Naive thymus-derived CD4-positive, alpha-beta T cell (primary cell): ENCODE results near the gene SFI1. TPM values are rescaled to one million over a fixed set of nuclear protein-coding genes. Genes with fewer than 3 reads are reported as not detected.

Experiments
- ATAC-seq: fragments of 150-1000 bp; cut with Tn5 transposase; 2 replicates; pipeline ENCODE4 v1.10.0; 2021; ENCODE audit warnings: mild to moderate bottlenecking, moderate library complexity
- CTCF ChIA-PET: fragments of 350-600 bp; sonication (Branson Sonifier 250); formaldehyde crosslinking; loops from one replicate; lab custom pipeline; 2021; ENCODE audit warnings: antibody characterized with exemption; lab: Charles Lee
- POLR2A ChIA-PET: fragments of 350-600 bp; sonication (Branson Sonifier 250); formaldehyde crosslinking; loops from one replicate; lab custom pipeline; 2021; ENCODE audit warnings: antibody characterized with exemption, inconsistent platforms; lab: Charles Lee
- DNase-seq, 9 donors: peaks; one replicate each; pipeline versions ENCODE4 v3.0.0 to v3.0.0-alpha.2; 2020 to 2022; ENCODE audit warnings: mixed read lengths in 1 of 9
- H3K27ac ChIP-seq: one replicate; pipeline ENCODE4 v1.7.0; 2013; ENCODE audit warnings: mild to moderate bottlenecking, low read depth, low read length, moderate library complexity
- H3K27me3 ChIP-seq, 2 donors: one replicate each; pipeline ENCODE4 v1.7.0; 2013; ENCODE audit warnings: low read length in 2 of 2, mild to moderate bottlenecking in 2 of 2, moderate library complexity in 2 of 2; ENCODE audit not compliant: control insufficient read depth in 2 of 2, insufficient read depth in 2 of 2
- H3K36me3 ChIP-seq, 3 experiments: 1 replicate in 2 of 3; 2 replicates in 1 of 3; pipeline ENCODE4 v1.7.0; 2013; ENCODE audit warnings: low read length in 3 of 3, mild to moderate bottlenecking in 3 of 3, moderate library complexity in 1 of 3; ENCODE audit not compliant: insufficient read depth in 3 of 3, control insufficient read depth in 2 of 3
- H3K4me1 ChIP-seq, 2 donors: one replicate each; pipeline ENCODE4 v1.7.0; 2013; ENCODE audit warnings: low read length in 2 of 2, mild to moderate bottlenecking in 2 of 2, moderate library complexity in 1 of 2; ENCODE audit not compliant: control insufficient read depth in 2 of 2, insufficient read depth in 2 of 2
- H3K4me3 ChIP-seq: 2 replicates; pipeline ENCODE4 v1.7.0; 2013; ENCODE audit warnings: mild to moderate bottlenecking, low read length
- H3K9me3 ChIP-seq, 3 experiments: 1 replicate in 2 of 3; 2 replicates in 1 of 3; pipeline ENCODE4 v1.7.0; 2013; ENCODE audit warnings: low read length in 3 of 3; ENCODE audit not compliant: control insufficient read depth in 2 of 3
- H3K27ac Mint-ChIP-seq, 9 donors: one replicate each; pipeline ENCODE4 v1.8.0; 2020 to 2022; ENCODE audit warnings: mixed read lengths in 9 of 9, mild to moderate bottlenecking in 8 of 9, moderate library complexity in 5 of 9, inconsistent platforms in 2 of 9
- H3K27me3 Mint-ChIP-seq, 5 donors: one replicate each; pipeline ENCODE4 v1.8.0; 2021 to 2022; ENCODE audit warnings: mixed read lengths in 5 of 5, mild to moderate bottlenecking in 1 of 5
- H3K36me3 Mint-ChIP-seq, 5 donors: one replicate each; pipeline ENCODE4 v1.8.0; 2020 to 2022; ENCODE audit warnings: mixed read lengths in 5 of 5, mild to moderate bottlenecking in 3 of 5, inconsistent platforms in 1 of 5
- H3K4me1 Mint-ChIP-seq, 7 donors: one replicate each; pipeline ENCODE4 v1.8.0; 2020 to 2022; ENCODE audit warnings: mixed read lengths in 7 of 7, mild to moderate bottlenecking in 3 of 7, inconsistent platforms in 1 of 7
- H3K4me3 Mint-ChIP-seq, 10 donors: one replicate each; pipeline ENCODE4 v1.8.0; 2020 to 2022; ENCODE audit warnings: mild to moderate bottlenecking in 10 of 10, mixed read lengths in 10 of 10, moderate library complexity in 6 of 10, inconsistent platforms in 2 of 10
- H3K9me3 Mint-ChIP-seq, 11 donors: one replicate each; pipeline ENCODE4 v1.8.0; 2020 to 2022; ENCODE audit warnings: mixed read lengths in 11 of 11, mild to moderate bottlenecking in 4 of 11, inconsistent platforms in 1 of 11, moderate library complexity in 1 of 11
- intact Hi-C, 2 donors: fragments of 100-400 bp; cut with micrococcal nuclease; formaldehyde crosslinking; loops; one replicate each; pipeline ENCODE4 v1.15.1; 2023
- microRNA-seq: library from miRNA; unstranded; fragments of <30 nt; microRNA quantifications from one replicate; pipeline ENCODE4 v1.2.0, GENCODE V29; 2022; ENCODE audit warnings: borderline microRNAs expressed
- polyA plus RNA-seq, 2 donors: library from polyadenylated mRNA; unstranded; fragments of 300-500 nt; fragmentation: Illumina TruSeq; gene quantifications; one replicate each; pipeline ENCODE4 v1.2.3, GENCODE V29; 2021
- total RNA-seq, 6 experiments: library from RNA in 5 of 6; stranded (reverse) in 5 of 6; gene quantifications; 1 replicate in 5 of 6; 2 replicates in 1 of 6; pipeline ENCODE4 v1.2.3 and lab custom pipeline; 2021 to 2026

Gene SFI1
- total and polyA plus RNA-seq, 7 experiments from 2014 or later, result 25.9 to 359 (median 253) TPM

DNA sequence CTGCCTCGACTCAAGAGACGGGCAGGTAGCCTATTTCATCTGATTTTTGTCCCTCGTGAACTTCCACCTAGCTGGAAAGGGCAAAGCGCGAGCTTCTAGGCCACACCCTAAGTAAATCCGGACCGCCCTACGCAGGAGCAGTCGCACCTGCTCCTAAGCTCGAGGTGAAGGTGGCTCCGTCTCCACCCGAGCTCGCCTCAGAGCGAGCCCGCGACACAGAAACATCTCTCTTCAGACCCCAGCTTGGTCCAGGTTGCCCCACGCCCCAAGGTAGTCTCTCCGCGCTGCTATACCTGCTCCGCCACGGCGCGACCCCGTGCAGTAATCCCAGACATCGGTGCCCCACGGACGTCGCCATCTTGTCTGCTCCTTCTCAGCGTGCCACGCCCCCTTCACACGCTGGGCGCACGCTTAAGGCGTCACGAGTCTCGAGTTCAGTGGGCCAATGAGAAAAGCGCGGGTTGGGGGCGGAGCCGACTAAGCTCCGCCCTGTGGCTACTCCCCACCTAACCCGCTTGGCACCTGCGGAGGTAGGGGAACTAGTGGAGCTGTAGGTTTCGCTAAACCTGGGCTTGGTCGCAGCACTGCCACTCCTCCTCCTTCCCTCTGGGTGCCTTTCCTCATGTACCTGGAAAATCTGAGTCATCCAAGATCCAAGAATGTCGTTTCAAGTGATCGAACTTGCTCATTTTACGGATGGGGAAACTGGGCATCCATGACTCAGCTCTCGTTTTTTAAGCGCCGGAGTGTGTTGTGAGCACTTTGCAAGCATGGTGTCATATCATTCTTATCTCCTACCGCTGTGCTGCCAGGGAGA lies 165.7 kb downstream of the SFI1 start, which contains the start of gene PISD:
Gene PISD, minus strand, starts transcription at position 365 of the 817 bp plus-strand sequence. Its CDS starts 7 bp downstream, at position 358.
- peaks cover 0 to 5% (median 0%) of the 10 kb centered on the region in 3 experiments for H3K36me3 ChIP-seq
- intact Hi-C loops, result loop anchor here (1.0 to 10.0 kb wide), 13 partner anchors 14 to 1895 kb away; partner anchors contain the start of genes FBXO7 (in 2 of the 2), PRR14L (in 2 of the 2), EIF4ENIF1 (in 1 of the 2) and RFPL2 (in 1 of the 2)
- H3K9me3 ChIP-seq, result no peaks in the 10 kb centered on the region
- peaks cover 10 to 18% of the 10 kb centered on the region in 2 donors for H3K4me1 ChIP-seq
- peak within 1 kb of the TSS; percentile 90 to 100 (median 98) for H3K4me3 Mint-ChIP-seq
- DNase-seq (peak; percentile 93 to 98 (median 97)), ATAC-seq (peak; percentile 99)
- no peaks in the 10 kb centered on the region for H3K27me3 Mint-ChIP-seq
- CTCF ChIA-PET, result interaction anchor here (0.6 to 2.0 kb wide), 5 partner anchors 9 to 554 kb away, joined by 3 to 5 read pairs (median 3); no protein-coding TSS in a partner anchor
- H3K27ac Mint-ChIP-seq, result peak within 1 kb of the TSS; percentile 90 to 100 (median 95)
- H3K27ac ChIP-seq, result peak within 1 kb of the TSS; percentile 78
- peaks cover 0 to 4% (median 0%) of the 10 kb centered on the region in 5 donors for H3K36me3 Mint-ChIP-seq
- H3K4me1 Mint-ChIP-seq, result peaks cover 22 to 47% (median 39%) of the 10 kb centered on the region in 7 donors
- H3K9me3 Mint-ChIP-seq, result no peaks in the 10 kb centered on the region
- H3K27me3 ChIP-seq, result no peaks in the 10 kb centered on the region
- POLR2A ChIA-PET, result interaction anchor here (0.6 to 3.0 kb wide), 22 partner anchors 14 to 555 kb away, joined by 3 to 30 read pairs (median 4); partner anchors contain the start of genes DEPDC5, DRG1, PIK3IP1 and SELENOM
- peak within 1 kb of the TSS; percentile 93 for H3K4me3 ChIP-seq

DNA sequence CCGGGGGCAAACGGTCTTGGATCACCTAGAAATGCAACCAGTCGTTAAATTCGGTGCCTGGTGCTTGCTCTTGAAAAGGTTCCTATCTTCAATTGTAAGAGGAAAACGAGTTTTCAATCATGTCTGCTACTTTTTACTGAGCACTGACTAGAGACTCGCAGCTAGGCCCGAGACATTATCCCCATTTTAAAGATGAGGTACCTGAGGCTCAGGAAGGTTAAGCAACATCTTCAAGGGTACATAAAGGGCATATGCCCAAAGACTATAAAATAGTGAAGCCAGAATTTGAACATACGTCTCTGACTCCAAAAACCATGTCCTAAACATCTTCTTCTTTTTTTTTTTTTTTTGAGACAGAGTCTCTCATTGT lies 166.3 kb downstream of the SFI1 start:
- POLR2A ChIA-PET, result interaction anchor here (0.6 to 3.0 kb wide), 16 partner anchors 14 to 555 kb away, joined by 3 to 30 read pairs (median 4); partner anchors contain the start of genes DEPDC5, DRG1 and SELENOM
- CTCF ChIA-PET, result interaction anchor here (1.0 to 2.0 kb wide), 2 partner anchors 17 to 28 kb away, joined by 3 to 5 read pairs; no protein-coding TSS in a partner anchor
- Mint-ChIP-seq H3K4me3 (peak overlapping the region; percentile 90 to 100 (median 98)), H3K4me1 (peaks cover 22 to 46% (median 38%) of the 10 kb centered on the region in 7 donors), H3K27ac (peak overlapping the region; percentile 90 to 100 (median 95)), H3K36me3 (peaks cover 0 to 4% (median 0%) of the 10 kb centered on the region in 5 donors), H3K9me3 (no peaks in the 10 kb centered on the region), H3K27me3 (no peaks in the 10 kb centered on the region)
- ATAC-seq (no peak), DNase-seq (no peak)
- intact Hi-C loops, result loop anchor here (1.0 to 10.0 kb wide), 13 partner anchors 14 to 1896 kb away; partner anchors contain the start of genes FBXO7 (in 2 of the 2), PRR14L (in 2 of the 2), EIF4ENIF1 (in 1 of the 2) and RFPL2 (in 1 of the 2)
- H3K4me1 ChIP-seq, result peaks cover 10 to 18% of the 10 kb centered on the region in 2 donors
- peaks cover 0 to 5% (median 0%) of the 10 kb centered on the region in 3 experiments for H3K36me3 ChIP-seq
- peak overlapping the region; percentile 93 for H3K4me3 ChIP-seq
- no peaks in the 10 kb centered on the region for H3K9me3 ChIP-seq
- H3K27ac ChIP-seq, result peak overlapping the region; percentile 78
- no peaks in the 10 kb centered on the region for H3K27me3 ChIP-seq

Small RNAs within 50 kb of the gene (microRNA-seq; reads per million reads assigned to microRNA genes)
- not detected for gene MIR7109

Other genes with a start within 250 kb of the SFI1 start
- gene PIK3IP1, start 204.0 kb upstream of the SFI1 start, total RNA-seq, result 100 to 1,000 TPM in 4 of 5 experiments, 10 to 100 TPM in 1; 72.8 to 638 (median 594) TPM
- 100 to 1,000 TPM; 606 to 941 TPM for gene PIK3IP1, start 204.0 kb upstream of the SFI1 start, polyA plus RNA-seq
- 10 to 100 TPM; 35.9 to 61.3 (median 55.2) TPM for gene PATZ1, start 150.2 kb upstream of the SFI1 start, total RNA-seq
- 10 to 100 TPM; 15.1 to 26.0 TPM for gene PATZ1, start 150.2 kb upstream of the SFI1 start, polyA plus RNA-seq
- 100 to 1,000 TPM in 2 of 5 experiments, 10 to 100 TPM in 3; 53.3 to 109 (median 84.4) TPM for gene DRG1, start 96.9 kb upstream of the SFI1 start, total RNA-seq
- gene DRG1, start 96.9 kb upstream of the SFI1 start, polyA plus RNA-seq, result 10 to 100 TPM; 81.1 to 88.3 TPM
- gene EIF4ENIF1, start 6.7 kb upstream of the SFI1 start, total RNA-seq, result 10 to 100 TPM; 26.3 to 46.5 (median 36.8) TPM
- 10 to 100 TPM; 12.8 to 19.5 TPM for gene EIF4ENIF1, start 6.7 kb upstream of the SFI1 start, polyA plus RNA-seq
- gene PISD, start 165.7 kb downstream of the SFI1 start, total RNA-seq, result 10 to 100 TPM; 29.7 to 47.8 (median 35.5) TPM
- gene PISD, start 165.7 kb downstream of the SFI1 start, polyA plus RNA-seq, result 10 to 100 TPM; 15.3 to 18.8 TPM